Right lung (tissue), 5 donors: ENCODE data around the gene PDLIM1. TPM values are rescaled to one million over a fixed set of nuclear protein-coding genes. Genes with fewer than 3 reads are reported as not detected.

Experiments used
- DNase-seq, 2 donors: peaks; one replicate each; pipeline ENCODE4 v3.0.0-alpha.2; 2013
- polyA plus RNA-seq, 5 donors: library from polyadenylated mRNA; unstranded; fragments of 120-200 nt; gene quantifications; one replicate each; pipeline versions ENCODE4 v1.2.1 to v1.2.3, GENCODE V29; 2013; ENCODE audit warnings: inconsistent platforms in 1 of 5, low replicate concordance in 1 of 5; ENCODE audit not compliant: insufficient read length in 5 of 5, insufficient read depth in 1 of 5

PDLIM1 gene
- polyA plus RNA-seq, 5 donors: 76.0 to 92.6 (median 87.5) TPM

DNA sequence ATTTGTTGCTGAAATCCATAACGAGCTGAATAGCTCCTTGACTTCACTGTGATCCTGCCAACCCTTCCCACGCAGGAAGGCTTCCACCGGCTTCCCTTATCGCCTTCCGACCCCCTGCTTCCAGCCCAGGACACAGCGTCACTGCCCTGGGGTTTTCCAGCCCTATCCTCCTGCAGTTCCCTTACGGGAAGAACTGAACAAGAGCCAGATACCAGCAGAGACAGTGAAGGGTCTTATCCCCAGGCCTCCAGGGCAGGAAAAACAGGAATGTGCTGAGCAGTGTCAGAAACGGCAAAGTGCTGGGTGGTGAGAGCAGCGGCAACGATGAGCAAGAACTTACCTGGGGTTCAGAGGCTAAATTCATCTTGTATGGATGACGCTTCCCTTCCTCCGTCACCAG lies 22.4 kb downstream of the PDLIM1 start:
- no peak for DNase-seq

DNA sequence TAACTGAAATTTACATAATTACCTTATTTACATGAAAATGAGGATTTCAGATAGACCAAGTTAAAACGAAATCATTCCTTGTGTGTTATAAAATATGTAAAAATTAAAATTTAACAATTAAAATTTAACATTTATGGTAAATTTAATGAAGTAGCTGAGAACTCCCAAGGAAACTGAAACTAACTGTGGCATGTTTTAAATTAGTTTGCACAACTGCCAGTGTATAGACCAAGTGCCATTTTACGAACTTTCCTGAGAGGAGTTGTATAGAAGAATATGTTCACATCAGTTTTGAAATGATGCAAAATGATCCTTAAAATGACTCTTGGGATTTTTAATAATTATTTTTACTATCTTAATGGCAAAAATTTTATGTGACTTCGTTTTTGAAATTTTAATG lies 23.6 kb downstream of the PDLIM1 start:
- DNase-seq: no peak

GRCh38 chr10:95266674-95267095 lies 24.1 kb downstream of the PDLIM1 start:
- DNase-seq: peak in 1 of 2 donors; percentile 29

DNA sequence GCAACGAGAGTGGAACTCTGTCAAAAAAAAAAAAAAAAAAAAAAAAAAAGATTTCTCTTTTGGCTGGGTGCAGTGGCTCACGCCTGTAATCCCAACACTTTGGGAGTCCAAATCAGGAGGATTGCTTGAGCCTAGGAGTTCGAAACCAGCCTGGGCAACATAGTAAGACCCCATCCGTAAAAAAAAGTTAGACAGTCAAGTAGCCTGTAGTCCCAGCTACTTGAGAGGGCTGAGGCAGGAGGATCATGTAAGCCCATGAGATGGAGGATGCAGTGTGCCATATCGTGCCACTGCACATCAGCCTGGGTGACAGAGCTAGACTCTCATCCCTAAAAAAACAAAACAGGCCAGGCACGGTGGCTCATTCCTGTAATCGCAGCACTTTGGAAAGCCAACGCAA lies 25.2 kb downstream of the PDLIM1 start:
- DNase-seq: no peak

DNA sequence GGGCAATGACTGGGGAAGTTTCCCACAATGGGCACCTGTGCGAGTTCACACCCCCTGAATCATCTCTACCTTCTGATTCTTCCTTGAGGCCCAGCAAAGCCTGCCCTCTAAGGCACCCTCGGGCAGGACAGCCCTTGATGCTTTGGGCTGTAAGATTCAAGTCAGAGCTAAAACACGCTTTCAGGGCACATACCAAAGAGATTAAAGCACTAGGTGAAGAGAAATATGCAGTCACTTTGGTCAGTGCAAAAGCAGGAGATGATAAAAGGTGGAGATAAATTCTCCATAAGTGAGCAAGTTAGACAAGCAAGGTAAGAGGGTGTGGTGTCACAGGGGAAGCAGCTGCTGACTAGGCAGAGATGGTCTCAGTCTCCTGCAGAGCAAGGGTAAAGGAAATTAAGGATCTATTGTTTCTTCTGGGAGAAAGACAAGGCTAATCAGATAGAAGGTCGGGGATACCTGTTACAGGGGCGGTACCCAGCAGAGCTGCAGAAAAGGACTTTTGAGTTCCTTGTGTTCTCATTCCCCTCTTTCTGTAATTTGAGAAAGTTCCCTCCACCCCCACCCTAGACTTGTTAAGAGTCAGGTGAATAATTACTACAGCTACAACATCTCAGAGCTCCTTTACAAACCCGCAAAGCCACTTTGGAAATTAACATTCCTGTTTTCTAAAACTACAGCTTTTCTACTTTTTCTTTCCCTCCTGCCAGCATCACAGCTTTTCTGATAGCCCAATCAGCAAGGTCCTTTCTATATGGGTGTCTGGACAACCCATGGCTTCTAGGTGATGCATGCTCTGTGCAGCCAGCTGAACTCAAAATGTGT lies 26.4 kb downstream of the PDLIM1 start:
- no peak for DNase-seq

GRCh38 chr10:95263864-95264226 lies 27.0 kb downstream of the PDLIM1 start:
- DNase-seq: no peak

- no peak for DNase-seq
Measured at GRCh38 chr10:95262763-95263518, 27.9 kb downstream of the PDLIM1 start.

GRCh38 chr10:95261926-95262325 lies 28.9 kb downstream of the PDLIM1 start:
- DNase-seq: no peak

GRCh38 chr10:95260909-95261552 lies 29.8 kb downstream of the PDLIM1 start:
- no peak for DNase-seq

DNA sequence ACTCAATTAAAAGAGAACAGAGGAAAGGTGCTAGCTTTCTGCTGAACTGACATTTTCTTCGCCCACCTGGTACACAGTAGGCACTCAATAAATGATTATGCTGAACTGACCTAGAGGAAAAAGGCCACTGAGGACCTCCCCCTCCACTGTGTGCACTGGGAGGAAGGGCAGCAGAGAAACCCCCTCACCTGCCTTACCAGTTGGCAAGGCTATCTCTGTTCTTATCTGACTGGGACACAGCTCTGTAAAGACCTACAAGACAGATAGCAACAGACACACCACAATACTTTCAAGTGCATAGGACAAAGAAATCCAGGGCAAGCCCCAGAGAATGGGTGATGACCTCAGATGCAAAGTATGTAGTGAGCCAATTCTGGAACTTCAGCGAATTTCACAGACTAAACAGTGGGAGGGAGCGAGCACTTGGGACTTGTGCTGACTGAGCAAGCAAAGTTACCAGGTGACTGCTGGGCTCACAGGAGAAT lies 30.4 kb downstream of the PDLIM1 start:
- DNase-seq: no peak

DNA sequence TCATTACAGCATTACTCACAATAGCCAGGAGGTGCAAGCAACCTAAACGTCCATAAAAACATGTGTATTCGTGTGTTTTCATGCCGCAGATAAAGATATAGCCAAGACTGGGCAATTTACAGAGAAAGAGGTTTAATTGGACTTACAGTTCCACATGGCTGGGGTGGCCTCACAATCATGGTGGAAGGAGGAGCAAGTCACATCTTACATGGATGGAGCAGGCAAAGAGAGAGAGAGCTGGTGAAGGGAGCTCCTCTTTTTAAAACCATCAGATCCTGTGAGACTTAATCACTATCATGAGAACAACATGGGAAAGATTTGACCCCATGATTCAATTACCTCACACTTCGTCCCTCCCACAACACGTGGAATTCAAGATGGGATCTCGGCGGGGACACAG lies 33.0 kb downstream of the PDLIM1 start:
- no peak for DNase-seq

DNA sequence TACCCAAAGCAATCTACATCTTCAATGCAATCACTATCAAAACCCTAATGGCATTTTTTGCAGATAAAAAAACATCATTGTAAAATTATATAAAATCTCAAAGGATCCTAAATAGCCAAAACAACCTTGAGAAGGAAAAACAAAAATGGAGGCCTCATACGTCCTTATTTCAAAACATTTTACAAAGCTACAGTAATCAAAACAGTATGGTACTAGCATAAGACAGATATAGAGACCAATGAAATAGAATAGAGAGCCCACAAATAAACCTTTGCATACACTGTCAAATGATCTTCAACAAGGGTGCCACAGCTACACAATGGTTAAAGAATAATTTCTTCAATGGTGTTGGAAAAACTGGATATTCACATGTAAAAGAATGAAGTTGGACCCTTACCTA lies 34.5 kb downstream of the PDLIM1 start:
- no peak for DNase-seq

DNA sequence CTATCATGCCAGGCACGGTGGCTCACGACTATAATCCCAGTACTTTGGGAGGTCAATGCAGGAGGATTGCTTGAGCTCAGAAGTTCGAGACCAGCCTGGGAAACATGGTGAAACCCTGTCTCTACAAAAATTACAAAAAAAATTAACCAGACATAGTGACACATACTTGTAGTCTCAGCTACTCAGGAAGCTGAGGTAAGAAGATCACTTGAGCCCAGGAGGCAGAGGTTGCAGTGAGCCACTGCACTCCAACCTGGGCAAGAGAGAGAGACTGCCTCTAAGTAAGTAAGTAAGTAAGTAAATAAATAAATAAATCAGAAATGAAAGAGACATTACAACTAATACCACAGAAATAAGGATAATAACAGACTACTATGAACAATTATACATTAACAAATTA lies 36.2 kb downstream of the PDLIM1 start:
- DNase-seq: no peak

DNA sequence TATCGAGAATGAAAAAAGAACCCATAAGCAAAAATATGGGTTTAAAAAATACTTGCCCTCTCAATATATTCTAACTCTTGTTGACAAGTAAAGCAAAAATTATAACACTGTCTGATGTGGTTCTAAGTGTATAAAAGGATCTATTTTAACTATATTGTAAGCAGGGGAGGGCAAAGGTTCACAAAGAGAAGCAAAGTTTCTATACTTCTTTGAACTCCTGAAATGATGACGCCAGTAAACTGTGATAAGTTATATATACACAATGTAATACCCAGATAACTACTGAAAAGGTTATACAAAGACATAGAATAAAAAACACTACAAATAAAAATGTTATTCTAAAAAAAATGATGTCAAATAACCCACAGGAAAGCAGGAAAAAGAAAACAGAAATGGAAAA lies 37.1 kb downstream of the PDLIM1 start:
- DNase-seq: no peak

GRCh38 chr10:95253007-95253406 lies 37.8 kb downstream of the PDLIM1 start:
- DNase-seq: no peak

- no peak for DNase-seq
Measured at GRCh38 chr10:95250856-95251255, 39.9 kb downstream of the PDLIM1 start.

GRCh38 chr10:95249467-95249866 lies 41.3 kb downstream of the PDLIM1 start:
- DNase-seq: no peak

GRCh38 chr10:95248989-95249388 lies 41.8 kb downstream of the PDLIM1 start:
- no peak for DNase-seq

DNA sequence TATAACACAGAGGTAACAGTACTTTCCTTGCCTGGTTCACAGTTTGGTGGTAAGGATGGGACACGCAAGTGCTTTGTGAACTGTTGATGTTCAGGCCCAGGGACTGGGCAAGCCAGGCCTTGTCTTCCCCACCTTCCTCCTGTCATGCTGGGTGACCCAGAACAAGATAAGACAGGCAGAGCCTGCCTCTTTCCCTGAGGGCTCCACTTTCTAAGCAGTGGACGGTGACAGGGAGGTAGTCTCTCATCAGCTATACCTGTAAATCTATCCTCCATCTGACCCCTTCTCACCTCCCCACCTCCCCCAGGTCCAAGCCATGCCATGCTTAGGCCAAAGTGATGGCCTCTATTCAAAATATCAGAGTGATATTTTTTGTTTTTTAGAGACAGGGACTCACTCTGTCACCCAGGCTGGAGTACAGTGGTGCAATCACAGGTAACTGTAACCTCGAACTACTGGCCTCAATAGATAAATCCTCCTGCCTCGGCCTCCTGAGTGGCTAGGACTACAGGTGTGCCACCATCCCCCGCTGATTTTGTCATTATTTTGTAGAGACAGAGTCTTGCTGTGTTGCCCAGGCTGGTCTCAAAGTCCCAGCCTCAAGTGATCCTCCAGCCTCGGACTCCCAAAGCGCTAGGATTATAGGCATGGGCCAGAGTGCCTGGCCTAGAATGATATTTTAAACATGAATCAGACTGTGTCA lies 42.8 kb downstream of the PDLIM1 start:
- DNase-seq: no peak

- no peak for DNase-seq
Measured at GRCh38 chr10:95247200-95247880, 43.5 kb downstream of the PDLIM1 start.

DNA sequence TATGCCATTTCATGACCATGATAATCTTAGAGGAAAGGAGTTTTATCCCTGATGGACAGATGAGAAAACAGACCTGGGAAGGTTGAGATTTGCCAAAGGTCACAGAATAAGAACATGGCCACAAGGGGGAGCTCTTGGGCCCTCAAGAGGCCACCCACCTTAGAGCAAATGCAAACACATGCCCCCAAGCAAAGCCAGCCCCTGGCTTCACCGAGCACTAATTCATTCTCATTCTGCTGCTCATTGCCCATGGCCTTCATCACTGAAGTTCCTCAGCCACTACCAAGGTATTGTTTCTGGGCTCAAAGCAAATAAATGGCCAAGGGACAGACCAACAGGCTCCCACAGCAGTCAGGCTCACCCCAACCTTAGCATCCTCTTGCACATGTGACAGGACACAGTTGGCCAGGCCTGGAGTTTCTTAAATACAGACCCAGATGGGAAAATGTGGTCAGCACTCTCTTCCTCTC lies 44.2 kb downstream of the PDLIM1 start:
- DNase-seq: peak; percentile 44 to 61
